ENCODE data around the gene BPIFB2.

DNA sequence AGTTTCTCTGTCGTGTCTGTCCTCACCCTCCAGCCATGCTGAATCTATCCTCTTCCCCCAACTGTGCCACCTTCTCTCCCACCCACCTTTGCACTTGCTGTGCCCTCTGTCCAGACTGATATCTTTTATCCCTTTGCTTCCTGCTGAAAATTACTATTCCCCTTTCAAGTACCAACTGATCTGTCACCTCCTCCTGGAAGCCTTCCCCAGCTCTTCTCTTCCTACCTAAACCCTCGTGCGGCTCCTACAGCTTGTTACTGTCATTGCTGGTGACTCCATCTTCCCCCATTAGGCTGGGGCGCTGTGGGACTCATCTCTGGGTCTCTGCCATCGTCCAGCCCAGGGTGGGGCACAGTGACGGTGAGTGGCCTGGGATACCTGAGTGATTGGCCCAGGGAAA, 25.1 kb downstream of the BPIFB2 start:
- TF ChIP-seq, protein P1, sequence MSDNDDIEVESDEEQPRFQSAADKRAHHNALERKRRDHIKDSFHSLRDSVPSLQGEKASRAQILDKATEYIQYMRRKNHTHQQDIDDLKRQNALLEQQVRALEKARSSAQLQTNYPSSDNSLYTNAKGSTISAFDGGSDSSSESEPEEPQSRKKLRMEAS (IDR thresholded peaks at IDR 0.05) = no peak
- TF ChIP-seq POLR2A (IDR thresholded peaks at IDR 0.05; ENCODE audit: borderline replicate concordance, extremely low read depth, insufficient read depth, insufficient read length) (no peak), EZH2phosphoT487 (IDR thresholded peaks at IDR 0.05; ENCODE audit: borderline replicate concordance) (no peak), SRF (IDR thresholded peaks at IDR 0.05; ENCODE audit: low read depth) (no peak), EZH2 (IDR thresholded peaks at IDR 0.05) (no peak), CEBPB (IDR thresholded peaks at IDR 0.05; ENCODE audit: low read depth) (no peak), JUND (IDR thresholded peaks at IDR 0.05) (no peak), RAD21 (IDR thresholded peaks at IDR 0.05; ENCODE audit: low read depth) (no peak)
- TF ChIP-seq, protein P2, sequence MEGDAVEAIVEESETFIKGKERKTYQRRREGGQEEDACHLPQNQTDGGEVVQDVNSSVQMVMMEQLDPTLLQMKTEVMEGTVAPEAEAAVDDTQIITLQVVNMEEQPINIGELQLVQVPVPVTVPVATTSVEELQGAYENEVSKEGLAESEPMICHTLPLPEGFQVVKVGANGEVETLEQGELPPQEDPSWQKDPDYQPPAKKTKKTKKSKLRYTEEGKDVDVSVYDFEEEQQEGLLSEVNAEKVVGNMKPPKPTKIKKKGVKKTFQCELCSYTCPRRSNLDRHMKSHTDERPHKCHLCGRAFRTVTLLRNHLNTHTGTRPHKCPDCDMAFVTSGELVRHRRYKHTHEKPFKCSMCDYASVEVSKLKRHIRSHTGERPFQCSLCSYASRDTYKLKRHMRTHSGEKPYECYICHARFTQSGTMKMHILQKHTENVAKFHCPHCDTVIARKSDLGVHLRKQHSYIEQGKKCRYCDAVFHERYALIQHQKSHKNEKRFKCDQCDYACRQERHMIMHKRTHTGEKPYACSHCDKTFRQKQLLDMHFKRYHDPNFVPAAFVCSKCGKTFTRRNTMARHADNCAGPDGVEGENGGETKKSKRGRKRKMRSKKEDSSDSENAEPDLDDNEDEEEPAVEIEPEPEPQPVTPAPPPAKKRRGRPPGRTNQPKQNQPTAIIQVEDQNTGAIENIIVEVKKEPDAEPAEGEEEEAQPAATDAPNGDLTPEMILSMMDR (IDR thresholded peaks at IDR 0.05 in 2 of 3, conservative IDR thresholded peaks at IDR 0.05 in 1 of 3; ENCODE audit: borderline replicate concordance in 1 of 3, insufficient read depth in 1 of 3, low read depth in 2 of 3, low read length in 2 of 3) = no peak
- TF ChIP-seq, protein P3, sequence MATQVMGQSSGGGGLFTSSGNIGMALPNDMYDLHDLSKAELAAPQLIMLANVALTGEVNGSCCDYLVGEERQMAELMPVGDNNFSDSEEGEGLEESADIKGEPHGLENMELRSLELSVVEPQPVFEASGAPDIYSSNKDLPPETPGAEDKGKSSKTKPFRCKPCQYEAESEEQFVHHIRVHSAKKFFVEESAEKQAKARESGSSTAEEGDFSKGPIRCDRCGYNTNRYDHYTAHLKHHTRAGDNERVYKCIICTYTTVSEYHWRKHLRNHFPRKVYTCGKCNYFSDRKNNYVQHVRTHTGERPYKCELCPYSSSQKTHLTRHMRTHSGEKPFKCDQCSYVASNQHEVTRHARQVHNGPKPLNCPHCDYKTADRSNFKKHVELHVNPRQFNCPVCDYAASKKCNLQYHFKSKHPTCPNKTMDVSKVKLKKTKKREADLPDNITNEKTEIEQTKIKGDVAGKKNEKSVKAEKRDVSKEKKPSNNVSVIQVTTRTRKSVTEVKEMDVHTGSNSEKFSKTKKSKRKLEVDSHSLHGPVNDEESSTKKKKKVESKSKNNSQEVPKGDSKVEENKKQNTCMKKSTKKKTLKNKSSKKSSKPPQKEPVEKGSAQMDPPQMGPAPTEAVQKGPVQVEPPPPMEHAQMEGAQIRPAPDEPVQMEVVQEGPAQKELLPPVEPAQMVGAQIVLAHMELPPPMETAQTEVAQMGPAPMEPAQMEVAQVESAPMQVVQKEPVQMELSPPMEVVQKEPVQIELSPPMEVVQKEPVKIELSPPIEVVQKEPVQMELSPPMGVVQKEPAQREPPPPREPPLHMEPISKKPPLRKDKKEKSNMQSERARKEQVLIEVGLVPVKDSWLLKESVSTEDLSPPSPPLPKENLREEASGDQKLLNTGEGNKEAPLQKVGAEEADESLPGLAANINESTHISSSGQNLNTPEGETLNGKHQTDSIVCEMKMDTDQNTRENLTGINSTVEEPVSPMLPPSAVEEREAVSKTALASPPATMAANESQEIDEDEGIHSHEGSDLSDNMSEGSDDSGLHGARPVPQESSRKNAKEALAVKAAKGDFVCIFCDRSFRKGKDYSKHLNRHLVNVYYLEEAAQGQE (IDR thresholded peaks at IDR 0.05; ENCODE audit: low read depth) = no peak
- TF ChIP-seq, protein P4, sequence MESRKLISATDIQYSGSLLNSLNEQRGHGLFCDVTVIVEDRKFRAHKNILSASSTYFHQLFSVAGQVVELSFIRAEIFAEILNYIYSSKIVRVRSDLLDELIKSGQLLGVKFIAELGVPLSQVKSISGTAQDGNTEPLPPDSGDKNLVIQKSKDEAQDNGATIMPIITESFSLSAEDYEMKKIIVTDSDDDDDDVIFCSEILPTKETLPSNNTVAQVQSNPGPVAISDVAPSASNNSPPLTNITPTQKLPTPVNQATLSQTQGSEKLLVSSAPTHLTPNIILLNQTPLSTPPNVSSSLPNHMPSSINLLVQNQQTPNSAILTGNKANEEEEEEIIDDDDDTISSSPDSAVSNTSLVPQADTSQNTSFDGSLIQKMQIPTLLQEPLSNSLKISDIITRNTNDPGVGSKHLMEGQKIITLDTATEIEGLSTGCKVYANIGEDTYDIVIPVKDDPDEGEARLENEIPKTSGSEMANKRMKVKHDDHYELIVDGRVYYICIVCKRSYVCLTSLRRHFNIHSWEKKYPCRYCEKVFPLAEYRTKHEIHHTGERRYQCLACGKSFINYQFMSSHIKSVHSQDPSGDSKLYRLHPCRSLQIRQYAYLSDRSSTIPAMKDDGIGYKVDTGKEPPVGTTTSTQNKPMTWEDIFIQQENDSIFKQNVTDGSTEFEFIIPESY (IDR thresholded peaks at IDR 0.05; ENCODE audit: extremely low read depth, insufficient replicate concordance, low read length) = no peak

All from HCT116 (cell line).